K562 (cell line): ENCODE measurements around the gene SARS1. TPM values are rescaled to one million over a fixed set of nuclear protein-coding genes. Genes with fewer than 3 reads are reported as not detected.

Source experiments
- BDP1 ChIP-seq: IDR thresholded peaks from 3 replicates; pipeline ENCODE4 v1.6.1; 2011; ENCODE audit not compliant: insufficient read length, insufficient read depth
- C11orf30 ChIP-seq: fragments of 450-650 bp; IDR thresholded peaks from 2 replicates; pipeline ENCODE4 v1.6.1; 2016; ENCODE audit warnings: low read depth, mild to moderate bottlenecking
- CREB1 ChIP-seq, 2 experiments: sonication (generic) in 1 of 2; formaldehyde crosslinking in 1 of 2; IDR thresholded peaks; 2 replicates each; pipeline versions ENCODE4 v1.6.1 to v1.8.0; 2012 to 2022; ENCODE audit warnings: inconsistent platforms in 1 of 2, mild to moderate bottlenecking in 1 of 2, missing genetic modification reagents in 1 of 2, moderate library complexity in 1 of 2
- CTBP1 ChIP-seq: fragments of 450-650 bp; IDR thresholded peaks from 2 replicates; pipeline ENCODE4 v1.6.1; 2016; ENCODE audit warnings: borderline replicate concordance
- HNRNPLL ChIP-seq: fragments of 200-400 bp; formaldehyde crosslinking; IDR thresholded peaks from 2 replicates; pipeline ENCODE4 v1.6.1; 2017; ENCODE audit warnings: low read length, low read depth, mild to moderate bottlenecking; ENCODE audit not compliant: poor library complexity, severe bottlenecking
- ILK ChIP-seq: fragments of 450-650 bp; IDR thresholded peaks from 2 replicates; pipeline ENCODE4 v1.6.1; 2016; ENCODE audit warnings: missing genetic modification characterization, low read depth, mild to moderate bottlenecking, missing compliant biosample characterization, moderate library complexity, borderline replicate concordance
- MCM3 ChIP-seq: fragments of 450-650 bp; IDR thresholded peaks from 2 replicates; pipeline ENCODE4 v1.6.1; 2016
- MED1 ChIP-seq: sonication (generic); formaldehyde crosslinking; IDR thresholded peaks from 2 replicates; pipeline ENCODE4 v1.8.1; 2023; ENCODE audit warnings: missing genetic modification reagents, borderline replicate concordance
- NFE2 ChIP-seq: IDR thresholded peaks from 2 replicates; pipeline ENCODE4 v1.6.1; 2014; ENCODE audit warnings: antibody characterized with exemption, low read depth
- PHF21A ChIP-seq: fragments of 450-650 bp; IDR thresholded peaks from 2 replicates; pipeline ENCODE4 v1.6.1; 2017; ENCODE audit warnings: low read depth, borderline replicate concordance
- RFX5 ChIP-seq: IDR thresholded peaks from 2 replicates; pipeline ENCODE4 v1.6.1; 2011; ENCODE audit warnings: low read depth, mild to moderate bottlenecking, improper control_type of control experiment, low read length
- ZBTB33 ChIP-seq: sonication (generic); formaldehyde crosslinking; IDR thresholded peaks from 2 replicates; pipeline ENCODE4 v1.8.1; 2023; ENCODE audit warnings: mild to moderate bottlenecking, missing genetic modification reagents
- ZBTB5 ChIP-seq: fragments of 450-650 bp; IDR thresholded peaks from 2 replicates; pipeline ENCODE4 v1.6.1; 2017; ENCODE audit warnings: antibody characterized with exemption
- ZNF175 ChIP-seq: fragments of 200-800 bp; sonication (Bioruptor generic); IDR thresholded peaks from 2 replicates; pipeline ENCODE4 v1.6.1; 2016; ENCODE audit warnings: low read depth, mild to moderate bottlenecking, missing genetic modification characterization, missing compliant biosample characterization
- polyA plus RNA-seq, 8 experiments: library from polyadenylated mRNA; depleted of rRNA in 4 of 8; stranded (reverse) in 5 of 8; unstranded in 3 of 8; fragments of >200 nt; fragmentation: Nextera tagmentation in 2 of 8; fragmentation: Illumina TruSeq in 1 of 8; extraction: Ambion mirVana in 2 of 8; extraction: Trizol in 1 of 8; gene quantifications; 2 replicates each; pipeline versions ENCODE4 v1.2.1 to v1.2.3, GENCODE V29; 2011 to 2014; ENCODE audit warnings: inconsistent platforms in 1 of 8, missing spikeins in 1 of 8
- total RNA-seq, 7 experiments: library from RNA; depleted of rRNA in 6 of 7; stranded (reverse); fragments of >200 nt in 6 of 7; fragmentation: Illumina TruSeq in 2 of 7; extraction: Trizol in 2 of 7; gene quantifications; 2 replicates each; pipeline versions ENCODE4 v1.2.1 to v1.2.3, GENCODE V29; 2011 to 2021; ENCODE audit warnings: low replicate concordance in 1 of 7
- TF ChIP-seq, protein P1 (sequence below): IDR thresholded peaks from 2 replicates; pipeline ENCODE4 v1.6.1; 2016; ENCODE audit warnings: missing genetic modification characterization, missing compliant biosample characterization
- TF ChIP-seq, protein P2 (sequence below): fragments of 450-650 bp; IDR thresholded peaks from 2 replicates; pipeline ENCODE4 v1.7.1; 2018; ENCODE audit warnings: mild to moderate bottlenecking, low read depth; ENCODE audit not compliant: partially characterized antibody
- TF ChIP-seq, protein P3 (sequence below): IDR thresholded peaks from 3 replicates; pipeline ENCODE4 v1.6.1; 2011; ENCODE audit warnings: borderline replicate concordance, mild to moderate bottlenecking; ENCODE audit not compliant: insufficient read length, insufficient read depth

SARS1 gene
- total and polyA plus RNA-seq, 9 of the 15 experiments (the other 6 are each of a cell fraction or from before 2014, with no cell fraction given) = 221 to 623 (median 254) TPM

GRCh38 chr1:109282952-109283747, 69.4 kb downstream of the SARS1 start, which contains the start of gene PSRC1 (continued):
- peak; percentile 70 for TF ChIP-seq ZBTB33 (CRISPR knock-in tag)
- TF ChIP-seq, protein P1, sequence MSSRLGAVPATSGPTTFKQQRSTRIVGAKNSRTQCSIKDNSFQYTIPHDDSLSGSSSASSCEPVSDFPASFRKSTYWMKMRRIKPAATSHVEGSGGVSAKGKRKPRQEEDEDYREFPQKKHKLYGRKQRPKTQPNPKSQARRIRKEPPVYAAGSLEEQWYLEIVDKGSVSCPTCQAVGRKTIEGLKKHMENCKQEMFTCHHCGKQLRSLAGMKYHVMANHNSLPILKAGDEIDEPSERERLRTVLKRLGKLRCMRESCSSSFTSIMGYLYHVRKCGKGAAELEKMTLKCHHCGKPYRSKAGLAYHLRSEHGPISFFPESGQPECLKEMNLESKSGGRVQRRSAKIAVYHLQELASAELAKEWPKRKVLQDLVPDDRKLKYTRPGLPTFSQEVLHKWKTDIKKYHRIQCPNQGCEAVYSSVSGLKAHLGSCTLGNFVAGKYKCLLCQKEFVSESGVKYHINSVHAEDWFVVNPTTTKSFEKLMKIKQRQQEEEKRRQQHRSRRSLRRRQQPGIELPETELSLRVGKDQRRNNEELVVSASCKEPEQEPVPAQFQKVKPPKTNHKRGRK (tag) = no peak
- no peak for TF ChIP-seq ZNF175 (CRISPR knock-in tag)
- no peak for TF ChIP-seq BDP1
- TF ChIP-seq C11orf30 = peak; percentile 35; the same call in 1 of the 2 replicates
- TF ChIP-seq HNRNPLL = peak; percentile 29
- no peak for TF ChIP-seq PHF21A
- no peak for TF ChIP-seq ILK (tag)
- TF ChIP-seq, protein P2, sequence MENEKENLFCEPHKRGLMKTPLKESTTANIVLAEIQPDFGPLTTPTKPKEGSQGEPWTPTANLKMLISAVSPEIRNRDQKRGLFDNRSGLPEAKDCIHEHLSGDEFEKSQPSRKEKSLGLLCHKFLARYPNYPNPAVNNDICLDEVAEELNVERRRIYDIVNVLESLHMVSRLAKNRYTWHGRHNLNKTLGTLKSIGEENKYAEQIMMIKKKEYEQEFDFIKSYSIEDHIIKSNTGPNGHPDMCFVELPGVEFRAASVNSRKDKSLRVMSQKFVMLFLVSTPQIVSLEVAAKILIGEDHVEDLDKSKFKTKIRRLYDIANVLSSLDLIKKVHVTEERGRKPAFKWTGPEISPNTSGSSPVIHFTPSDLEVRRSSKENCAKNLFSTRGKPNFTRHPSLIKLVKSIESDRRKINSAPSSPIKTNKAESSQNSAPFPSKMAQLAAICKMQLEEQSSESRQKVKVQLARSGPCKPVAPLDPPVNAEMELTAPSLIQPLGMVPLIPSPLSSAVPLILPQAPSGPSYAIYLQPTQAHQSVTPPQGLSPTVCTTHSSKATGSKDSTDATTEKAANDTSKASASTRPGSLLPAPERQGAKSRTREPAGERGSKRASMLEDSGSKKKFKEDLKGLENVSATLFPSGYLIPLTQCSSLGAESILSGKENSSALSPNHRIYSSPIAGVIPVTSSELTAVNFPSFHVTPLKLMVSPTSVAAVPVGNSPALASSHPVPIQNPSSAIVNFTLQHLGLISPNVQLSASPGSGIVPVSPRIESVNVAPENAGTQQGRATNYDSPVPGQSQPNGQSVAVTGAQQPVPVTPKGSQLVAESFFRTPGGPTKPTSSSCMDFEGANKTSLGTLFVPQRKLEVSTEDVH = peak; percentile 84
- TF ChIP-seq MED1 = no peak
- TF ChIP-seq CTBP1 = peak; percentile 85; the same call in 1 of the 2 replicates
- TF ChIP-seq CREB1 (IDR thresholded peaks at IDR 0.05) = peak; percentile 32; the same call in 1 of the 2 replicates
- TF ChIP-seq CREB1 (CRISPR knock-in tag; IDR thresholded peaks at IDR 0.05) = peak; percentile 72; the same call in 1 of the 2 replicates
- TF ChIP-seq ZBTB5 = no peak
- TF ChIP-seq, protein P3, sequence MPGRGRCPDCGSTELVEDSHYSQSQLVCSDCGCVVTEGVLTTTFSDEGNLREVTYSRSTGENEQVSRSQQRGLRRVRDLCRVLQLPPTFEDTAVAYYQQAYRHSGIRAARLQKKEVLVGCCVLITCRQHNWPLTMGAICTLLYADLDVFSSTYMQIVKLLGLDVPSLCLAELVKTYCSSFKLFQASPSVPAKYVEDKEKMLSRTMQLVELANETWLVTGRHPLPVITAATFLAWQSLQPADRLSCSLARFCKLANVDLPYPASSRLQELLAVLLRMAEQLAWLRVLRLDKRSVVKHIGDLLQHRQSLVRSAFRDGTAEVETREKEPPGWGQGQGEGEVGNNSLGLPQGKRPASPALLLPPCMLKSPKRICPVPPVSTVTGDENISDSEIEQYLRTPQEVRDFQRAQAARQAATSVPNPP = no peak
- TF ChIP-seq NFE2 = 0 out of 2 replicates have a peak, but pooled peaks have one; percentile 32
- TF ChIP-seq RFX5 = no peak
- TF ChIP-seq MCM3 = no peak
